ENCODE data around the gene NR3C2. TPM values are rescaled to one million over a fixed set of nuclear protein-coding genes. Genes with fewer than 3 reads are reported as not detected.
"Not testable (repeated sequence)": the region's sequence is repeated elsewhere in the genome, so short reads cannot be mapped to it uniquely, and the experiment has no call there.

The NR3C2 gene
- total RNA-seq, 1 donor from 2014 or later = 16.7 TPM

- no peaks in the 10 kb centered on the region for H3K9me3 ChIP-seq (ENCODE audit: control insufficient read depth in 3 of 3, low read length in 3 of 3)
- H3K4me3 ChIP-seq (ENCODE audit: low read length in 3 of 3) = no peak overlapping the region
- H3K27me3 ChIP-seq (ENCODE audit: control insufficient read depth in 3 of 3, insufficient read depth in 3 of 3, low read length in 3 of 3) = no peaks in the 10 kb centered on the region
- H3K36me3 ChIP-seq (ENCODE audit: control insufficient read depth in 3 of 3, insufficient read depth in 3 of 3, low read length in 3 of 3) = no peaks in the 10 kb centered on the region
- no peak overlapping the region for H3K9ac ChIP-seq (ENCODE audit: low read depth in 1 of 3, low read length in 3 of 3)
- H3K27ac ChIP-seq (ENCODE audit: low read depth, low read length) = no peak overlapping the region
- H3K4me1 ChIP-seq (ENCODE audit: control insufficient read depth in 3 of 3, insufficient read depth in 3 of 3, low read length in 3 of 3) = peaks cover 0 to 4% (median 3%) of the 10 kb centered on the region in 3 donors
These were observed 282.4 kb downstream of the NR3C2 start for GRCh38 chr4:148159793-148160192.

GRCh38 chr4:148154769-148155168, 287.4 kb downstream of the NR3C2 start:
- Histone ChIP-seq H3K27ac (ENCODE audit: low read depth, low read length) (no peak overlapping the region), H3K9ac (ENCODE audit: low read depth in 1 of 3, low read length in 3 of 3) (no peak overlapping the region), H3K4me3 (ENCODE audit: low read length in 3 of 3) (no peak overlapping the region), H3K27me3 (ENCODE audit: control insufficient read depth in 3 of 3, insufficient read depth in 3 of 3, low read length in 3 of 3) (no peaks in the 10 kb centered on the region), H3K36me3 (ENCODE audit: control insufficient read depth in 3 of 3, insufficient read depth in 3 of 3, low read length in 3 of 3) (peaks cover 0 to 3% (median 0%) of the 10 kb centered on the region in 3 donors), H3K4me1 (ENCODE audit: control insufficient read depth in 3 of 3, insufficient read depth in 3 of 3, low read length in 3 of 3) (no peaks in the 10 kb centered on the region), H3K9me3 (ENCODE audit: control insufficient read depth in 3 of 3, low read length in 3 of 3) (no peaks in the 10 kb centered on the region)

- H3K27me3 ChIP-seq (ENCODE audit: control insufficient read depth in 3 of 3, insufficient read depth in 3 of 3, low read length in 3 of 3) = no peaks in the 10 kb centered on the region
- H3K27ac ChIP-seq (ENCODE audit: low read depth, low read length) = no peak overlapping the region
- H3K36me3 ChIP-seq (ENCODE audit: control insufficient read depth in 3 of 3, insufficient read depth in 3 of 3, low read length in 3 of 3) = peaks cover 0 to 3% (median 0%) of the 10 kb centered on the region in 3 donors
- H3K9ac ChIP-seq (ENCODE audit: low read depth in 1 of 3, low read length in 3 of 3) = no peak overlapping the region
- no peaks in the 10 kb centered on the region for H3K9me3 ChIP-seq (ENCODE audit: control insufficient read depth in 3 of 3, low read length in 3 of 3)
- no peak overlapping the region for H3K4me3 ChIP-seq (ENCODE audit: low read length in 3 of 3)
- no peaks in the 10 kb centered on the region for H3K4me1 ChIP-seq (ENCODE audit: control insufficient read depth in 3 of 3, insufficient read depth in 3 of 3, low read length in 3 of 3)
These were observed 289.2 kb downstream of the NR3C2 start for GRCh38 chr4:148152868-148153625.

GRCh38 chr4:148151806-148152205, 290.4 kb downstream of the NR3C2 start:
- Histone ChIP-seq H3K9me3 (ENCODE audit: control insufficient read depth in 3 of 3, low read length in 3 of 3) (no peaks in the 10 kb centered on the region), H3K27ac (ENCODE audit: low read depth, low read length) (no peak overlapping the region), H3K4me1 (ENCODE audit: control insufficient read depth in 3 of 3, insufficient read depth in 3 of 3, low read length in 3 of 3) (no peaks in the 10 kb centered on the region)

GRCh38 chr4:148145475-148145874, 296.7 kb downstream of the NR3C2 start:
- Histone ChIP-seq H3K36me3 (ENCODE audit: control insufficient read depth in 3 of 3, insufficient read depth in 3 of 3, low read length in 3 of 3) (peaks cover 0 to 5% (median 0%) of the 10 kb centered on the region in 3 donors), H3K27me3 (ENCODE audit: control insufficient read depth in 3 of 3, insufficient read depth in 3 of 3, low read length in 3 of 3) (no peaks in the 10 kb centered on the region), H3K4me3 (ENCODE audit: low read length in 3 of 3) (no peak overlapping the region), H3K9ac (ENCODE audit: low read depth in 1 of 3, low read length in 3 of 3) (no peak overlapping the region), H3K9me3 (ENCODE audit: control insufficient read depth in 3 of 3, low read length in 3 of 3) (no peaks in the 10 kb centered on the region), H3K4me1 (ENCODE audit: control insufficient read depth in 3 of 3, insufficient read depth in 3 of 3, low read length in 3 of 3) (no peaks in the 10 kb centered on the region), H3K27ac (ENCODE audit: low read depth, low read length) (no peak overlapping the region)

More at GRCh38 chr4:148151806-148152205, 290.4 kb downstream of the NR3C2 start:
- H3K9ac ChIP-seq (ENCODE audit: low read depth in 1 of 3, low read length in 3 of 3) = no peak overlapping the region
- no peak overlapping the region for H3K4me3 ChIP-seq (ENCODE audit: low read length in 3 of 3)
- no peaks in the 10 kb centered on the region for H3K27me3 ChIP-seq (ENCODE audit: control insufficient read depth in 3 of 3, insufficient read depth in 3 of 3, low read length in 3 of 3)
- H3K36me3 ChIP-seq (ENCODE audit: control insufficient read depth in 3 of 3, insufficient read depth in 3 of 3, low read length in 3 of 3) = peaks cover 0 to 3% (median 0%) of the 10 kb centered on the region in 3 donors

GRCh38 chr4:148143174-148143573, 299.0 kb downstream of the NR3C2 start:
- Histone ChIP-seq H3K36me3 (ENCODE audit: control insufficient read depth in 3 of 3, insufficient read depth in 3 of 3, low read length in 3 of 3) (peaks cover 0 to 5% (median 0%) of the 10 kb centered on the region in 3 donors), H3K9ac (ENCODE audit: low read depth in 1 of 3, low read length in 3 of 3) (no peak overlapping the region), H3K9me3 (ENCODE audit: control insufficient read depth in 3 of 3, low read length in 3 of 3) (no peaks in the 10 kb centered on the region), H3K27ac (ENCODE audit: low read depth, low read length) (no peak overlapping the region), H3K4me1 (ENCODE audit: control insufficient read depth in 3 of 3, insufficient read depth in 3 of 3, low read length in 3 of 3) (no peaks in the 10 kb centered on the region), H3K27me3 (ENCODE audit: control insufficient read depth in 3 of 3, insufficient read depth in 3 of 3, low read length in 3 of 3) (no peaks in the 10 kb centered on the region), H3K4me3 (ENCODE audit: low read length in 3 of 3) (no peak overlapping the region)

GRCh38 chr4:148141501-148141900, 300.7 kb downstream of the NR3C2 start:
- Histone ChIP-seq H3K36me3 (ENCODE audit: control insufficient read depth in 3 of 3, insufficient read depth in 3 of 3, low read length in 3 of 3) (peaks cover 0 to 5% (median 0%) of the 10 kb centered on the region in 3 donors), H3K27me3 (ENCODE audit: control insufficient read depth in 3 of 3, insufficient read depth in 3 of 3, low read length in 3 of 3) (no peaks in the 10 kb centered on the region), H3K9ac (ENCODE audit: low read depth in 1 of 3, low read length in 3 of 3) (no peak overlapping the region), H3K4me1 (ENCODE audit: control insufficient read depth in 3 of 3, insufficient read depth in 3 of 3, low read length in 3 of 3) (no peaks in the 10 kb centered on the region), H3K27ac (ENCODE audit: low read depth, low read length) (no peak overlapping the region), H3K4me3 (ENCODE audit: low read length in 3 of 3) (no peak overlapping the region), H3K9me3 (ENCODE audit: control insufficient read depth in 3 of 3, low read length in 3 of 3) (no peaks in the 10 kb centered on the region)

- no peaks in the 10 kb centered on the region for H3K36me3 ChIP-seq (ENCODE audit: control insufficient read depth in 3 of 3, insufficient read depth in 3 of 3, low read length in 3 of 3)
- H3K9ac ChIP-seq (ENCODE audit: low read depth in 1 of 3, low read length in 3 of 3) = no peak overlapping the region
- H3K4me3 ChIP-seq (ENCODE audit: low read length in 3 of 3) = no peak overlapping the region
- peaks cover 0 to 3% (median 0%) of the 10 kb centered on the region in 3 donors for H3K4me1 ChIP-seq (ENCODE audit: control insufficient read depth in 3 of 3, insufficient read depth in 3 of 3, low read length in 3 of 3)
- no peaks in the 10 kb centered on the region for H3K27me3 ChIP-seq (ENCODE audit: control insufficient read depth in 3 of 3, insufficient read depth in 3 of 3, low read length in 3 of 3)
- H3K27ac ChIP-seq (ENCODE audit: low read depth, low read length) = no peak overlapping the region
- H3K9me3 ChIP-seq (ENCODE audit: control insufficient read depth in 3 of 3, low read length in 3 of 3) = peaks cover 0 to 10% (median 0%) of the 10 kb centered on the region in 3 donors
These were observed 315.4 kb downstream of the NR3C2 start for GRCh38 chr4:148126825-148127224.

GRCh38 chr4:148124512-148124911, 317.7 kb downstream of the NR3C2 start:
- no peak overlapping the region for H3K27ac ChIP-seq (ENCODE audit: low read depth, low read length)
- no peak overlapping the region for H3K4me3 ChIP-seq (ENCODE audit: low read length in 3 of 3)
- H3K9me3 ChIP-seq (ENCODE audit: control insufficient read depth in 3 of 3, low read length in 3 of 3) = peaks cover 0 to 10% (median 0%) of the 10 kb centered on the region in 3 donors
- H3K27me3 ChIP-seq (ENCODE audit: control insufficient read depth in 3 of 3, insufficient read depth in 3 of 3, low read length in 3 of 3) = no peaks in the 10 kb centered on the region
- H3K4me1 ChIP-seq (ENCODE audit: control insufficient read depth in 3 of 3, insufficient read depth in 3 of 3, low read length in 3 of 3) = no peaks in the 10 kb centered on the region
- peaks cover 0 to 4% (median 0%) of the 10 kb centered on the region in 3 donors for H3K36me3 ChIP-seq (ENCODE audit: control insufficient read depth in 3 of 3, insufficient read depth in 3 of 3, low read length in 3 of 3)
- no peak overlapping the region for H3K9ac ChIP-seq (ENCODE audit: low read depth in 1 of 3, low read length in 3 of 3)

- H3K36me3 ChIP-seq (ENCODE audit: control insufficient read depth in 3 of 3, insufficient read depth in 3 of 3, low read length in 3 of 3); H3K9ac ChIP-seq (ENCODE audit: low read depth in 1 of 3, low read length in 3 of 3); H3K4me3 ChIP-seq (ENCODE audit: low read length in 3 of 3); H3K4me1 ChIP-seq (ENCODE audit: control insufficient read depth in 3 of 3, insufficient read depth in 3 of 3, low read length in 3 of 3); H3K9me3 ChIP-seq (ENCODE audit: control insufficient read depth in 3 of 3, low read length in 3 of 3); H3K27ac ChIP-seq (ENCODE audit: low read depth, low read length); H3K27me3 ChIP-seq (ENCODE audit: control insufficient read depth in 3 of 3, insufficient read depth in 3 of 3, low read length in 3 of 3): not testable (repeated sequence)
These were observed 319.1 kb downstream of the NR3C2 start for GRCh38 chr4:148123161-148123560.

Data from skeletal muscle tissue (tissue), 4 donors.